Neural crest cell (in vitro differentiated cells): ENCODE measurements around the gene RBM34. TPM values are rescaled to one million over a fixed set of nuclear protein-coding genes. Genes with fewer than 3 reads are reported as not detected.
A peak's percentile ranks its signal among the peaks of the same experiment; 100 is the strongest.

Experiments
- DNase-seq: peaks from one replicate; pipeline ENCODE4 v3.0.0; 2021; ENCODE audit warnings: low read depth, mixed read lengths, low spot score
- H3K27ac Mint-ChIP-seq: one replicate; pipeline ENCODE4 v1.8.0; 2021; ENCODE audit warnings: mild to moderate bottlenecking, mixed read lengths; ENCODE audit not compliant: unreplicated experiment
- H3K27me3 Mint-ChIP-seq: 2 replicates; pipeline ENCODE4 v1.8.0; 2021; ENCODE audit warnings: low read depth, mild to moderate bottlenecking, mixed read lengths
- H3K36me3 Mint-ChIP-seq: 2 replicates; pipeline ENCODE4 v1.8.0; 2021; ENCODE audit warnings: low read depth, mild to moderate bottlenecking, mixed read lengths
- H3K4me1 Mint-ChIP-seq: 2 replicates; pipeline ENCODE4 v1.8.0; 2021; ENCODE audit warnings: mixed read lengths
- H3K4me3 Mint-ChIP-seq: one replicate; pipeline ENCODE4 v1.8.0; 2021; ENCODE audit warnings: mild to moderate bottlenecking, mixed read lengths
- H3K9me3 Mint-ChIP-seq: 2 replicates; pipeline ENCODE4 v1.8.0; 2021; ENCODE audit warnings: mixed read lengths
- total RNA-seq: library from RNA; stranded (reverse); gene quantifications from 2 replicates; pipeline ENCODE4 v1.2.1, GENCODE V29; 2021
- TF ChIP-seq, protein P1 (sequence below): fragments of 200-600 bp; sonication (generic); conservative IDR thresholded peaks from 2 replicates; pipeline ENCODE4 v1.5.0; 2021; ENCODE audit warnings: antibody characterized with exemption, mild to moderate bottlenecking

Gene RBM34
- total RNA-seq, 1 donor from 2014 or later: 102 TPM

DNA sequence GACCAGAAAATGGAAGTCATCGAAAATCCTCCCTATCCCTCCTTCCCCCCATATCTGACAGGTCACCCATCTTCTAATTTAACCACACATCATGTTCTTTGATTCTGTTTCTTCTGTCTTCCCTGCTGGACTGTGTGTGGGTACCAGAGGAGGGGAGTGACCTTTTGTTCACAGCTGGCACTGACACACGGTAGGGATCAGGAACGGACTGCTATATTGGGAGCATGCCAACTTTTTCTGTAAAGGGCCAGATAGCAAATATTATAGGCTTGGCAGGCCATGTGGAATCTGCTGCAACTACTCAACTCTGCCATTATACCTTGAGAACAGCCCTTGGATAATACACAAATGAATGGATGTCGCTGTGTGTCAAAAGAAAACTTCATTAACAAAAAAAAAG is 24.9 kb downstream of the RBM34 start:
- no peaks in the 10 kb centered on the region for H3K27me3 Mint-ChIP-seq
- TF ChIP-seq, protein P1, sequence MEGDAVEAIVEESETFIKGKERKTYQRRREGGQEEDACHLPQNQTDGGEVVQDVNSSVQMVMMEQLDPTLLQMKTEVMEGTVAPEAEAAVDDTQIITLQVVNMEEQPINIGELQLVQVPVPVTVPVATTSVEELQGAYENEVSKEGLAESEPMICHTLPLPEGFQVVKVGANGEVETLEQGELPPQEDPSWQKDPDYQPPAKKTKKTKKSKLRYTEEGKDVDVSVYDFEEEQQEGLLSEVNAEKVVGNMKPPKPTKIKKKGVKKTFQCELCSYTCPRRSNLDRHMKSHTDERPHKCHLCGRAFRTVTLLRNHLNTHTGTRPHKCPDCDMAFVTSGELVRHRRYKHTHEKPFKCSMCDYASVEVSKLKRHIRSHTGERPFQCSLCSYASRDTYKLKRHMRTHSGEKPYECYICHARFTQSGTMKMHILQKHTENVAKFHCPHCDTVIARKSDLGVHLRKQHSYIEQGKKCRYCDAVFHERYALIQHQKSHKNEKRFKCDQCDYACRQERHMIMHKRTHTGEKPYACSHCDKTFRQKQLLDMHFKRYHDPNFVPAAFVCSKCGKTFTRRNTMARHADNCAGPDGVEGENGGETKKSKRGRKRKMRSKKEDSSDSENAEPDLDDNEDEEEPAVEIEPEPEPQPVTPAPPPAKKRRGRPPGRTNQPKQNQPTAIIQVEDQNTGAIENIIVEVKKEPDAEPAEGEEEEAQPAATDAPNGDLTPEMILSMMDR: no peak
- H3K9me3 Mint-ChIP-seq: no peaks in the 10 kb centered on the region
- H3K27ac Mint-ChIP-seq: no peak overlapping the region
- no peaks in the 10 kb centered on the region for H3K4me1 Mint-ChIP-seq
- peaks cover 11% of the 10 kb centered on the region for H3K36me3 Mint-ChIP-seq
- no peak for DNase-seq
- H3K4me3 Mint-ChIP-seq: no peak overlapping the region

- H3K4me3 Mint-ChIP-seq: no peak overlapping the region
- DNase-seq: no peak
- TF ChIP-seq, protein P1: no peak
- H3K27ac Mint-ChIP-seq: no peak overlapping the region
- peaks cover 5% of the 10 kb centered on the region for H3K4me1 Mint-ChIP-seq
- no peaks in the 10 kb centered on the region for H3K27me3 Mint-ChIP-seq
- peaks cover 13% of the 10 kb centered on the region for H3K36me3 Mint-ChIP-seq
- no peaks in the 10 kb centered on the region for H3K9me3 Mint-ChIP-seq
Observed at GRCh38 chr1:235134171-235134570, 26.9 kb downstream of the RBM34 start.

DNA sequence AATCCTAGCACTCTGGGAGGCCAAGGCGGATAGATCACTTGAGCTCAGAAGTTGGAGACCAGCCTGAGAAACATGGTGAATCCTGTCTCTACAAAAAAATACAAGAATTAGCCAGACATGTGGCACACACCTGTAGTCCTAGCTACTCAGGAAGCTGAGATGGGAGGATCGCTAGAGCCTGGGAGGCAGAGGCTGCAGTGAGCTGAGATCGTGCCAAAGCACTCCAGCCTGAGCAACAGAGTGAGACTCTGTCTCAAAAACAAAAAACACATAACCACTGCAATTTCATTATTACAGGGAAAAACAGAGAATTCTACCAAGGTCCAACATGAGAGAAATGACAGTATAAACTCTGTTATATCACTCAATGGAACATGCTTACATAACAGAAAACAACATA is 28.0 kb downstream of the RBM34 start:
- TF ChIP-seq, protein P1: no peak
- H3K4me1 Mint-ChIP-seq: peaks cover 12% of the 10 kb centered on the region
- H3K9me3 Mint-ChIP-seq: no peaks in the 10 kb centered on the region
- no peak overlapping the region for H3K4me3 Mint-ChIP-seq
- no peak overlapping the region for H3K27ac Mint-ChIP-seq
- peaks cover 19% of the 10 kb centered on the region for H3K36me3 Mint-ChIP-seq
- no peaks in the 10 kb centered on the region for H3K27me3 Mint-ChIP-seq
- no peak for DNase-seq

DNA sequence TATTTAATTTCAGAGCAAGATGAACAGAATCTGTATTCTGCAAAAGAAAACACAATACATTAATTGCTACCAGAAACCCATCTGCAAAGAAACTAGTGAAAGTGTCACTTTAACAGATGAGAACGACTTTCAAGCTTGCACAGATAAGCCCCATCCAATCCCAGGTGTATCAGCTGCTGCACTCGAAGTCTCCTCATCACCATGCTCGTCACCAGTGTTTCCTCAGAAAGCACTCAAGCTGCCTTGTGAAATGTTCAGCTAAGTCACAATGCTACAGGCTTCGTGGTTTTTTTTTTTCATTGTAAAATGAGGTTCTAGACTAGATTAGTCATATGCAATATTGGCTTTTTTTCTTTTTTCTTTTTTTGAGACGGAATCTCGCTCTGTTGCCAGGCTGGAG is 29.1 kb downstream of the RBM34 start:
- peaks cover 22% of the 10 kb centered on the region for H3K4me1 Mint-ChIP-seq

GRCh38 chr1:235130766-235131270 is 30.2 kb downstream of the RBM34 start:
- peaks cover 20% of the 10 kb centered on the region for H3K36me3 Mint-ChIP-seq
- no peak overlapping the region for H3K27ac Mint-ChIP-seq
- TF ChIP-seq, protein P1: no peak
- peaks cover 29% of the 10 kb centered on the region for H3K4me1 Mint-ChIP-seq
- no peaks in the 10 kb centered on the region for H3K9me3 Mint-ChIP-seq
- no peak for DNase-seq
- H3K4me3 Mint-ChIP-seq: peak overlapping the region; percentile 23
- no peaks in the 10 kb centered on the region for H3K27me3 Mint-ChIP-seq

More for the DNA sequence above, 29.1 kb downstream of the RBM34 start:
- H3K27ac Mint-ChIP-seq: no peak overlapping the region
- TF ChIP-seq, protein P1: no peak
- no peak for DNase-seq
- H3K27me3 Mint-ChIP-seq: no peaks in the 10 kb centered on the region
- no peaks in the 10 kb centered on the region for H3K9me3 Mint-ChIP-seq
- peak overlapping the region; percentile 44 for H3K4me3 Mint-ChIP-seq
- peaks cover 21% of the 10 kb centered on the region for H3K36me3 Mint-ChIP-seq
